Erythroblast (primary cell): ENCODE data around the gene POU1F1.

Source experiments
- GATA1 ChIP-seq: IDR thresholded peaks from 2 replicates; pipeline ENCODE4 v1.6.1; 2011; ENCODE audit warnings: low read depth, mild to moderate bottlenecking, control low read depth, low read length, moderate library complexity
- POLR2A ChIP-seq: IDR thresholded peaks from 2 replicates; pipeline ENCODE4 v1.6.1; 2011; ENCODE audit warnings: mild to moderate bottlenecking, low read length

DNA sequence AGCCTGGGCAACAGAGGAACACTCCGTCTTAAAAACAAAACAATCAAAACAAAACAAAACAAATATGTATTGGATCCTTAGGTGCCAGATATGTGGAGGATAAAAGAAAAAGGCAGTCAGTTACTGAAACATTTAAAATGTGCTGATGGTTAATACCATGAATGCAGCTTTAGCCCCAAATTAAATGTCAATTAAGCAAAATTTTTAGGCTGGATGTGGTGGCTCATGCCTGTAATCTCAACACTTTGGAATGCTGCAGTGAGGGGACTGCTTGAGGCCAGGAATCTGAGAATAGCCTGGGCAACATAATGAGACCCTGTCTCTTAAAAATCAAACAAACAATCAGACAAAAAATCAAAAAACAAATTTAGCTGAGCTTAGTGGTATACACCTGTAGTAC, 57.8 kb downstream of the POU1F1 start:
- TF ChIP-seq POLR2A (no peak), GATA1 (no peak)
